KMS-11 (cell line): ENCODE data around the gene DNAL1.
"Not testable (repeated sequence)": the region's sequence is repeated elsewhere in the genome, so short reads cannot be mapped to it uniquely, and the experiment has no call there.

Source experiments
- H2AFZ ChIP-seq: fragments of 200-600 bp; sonication (generic); 2 replicates; pipeline ENCODE4 v1.6.1; 2016; ENCODE audit warnings: antibody characterized with exemption, mixed run types, low read depth
- H3K27ac ChIP-seq: fragments of 200-600 bp; sonication (generic); 2 replicates; pipeline ENCODE4 v1.6.1; 2016; ENCODE audit warnings: mild to moderate bottlenecking, mixed run types
- H3K27me3 ChIP-seq: fragments of 200-600 bp; sonication (generic); 2 replicates; pipeline ENCODE4 v1.6.1; 2017; ENCODE audit warnings: mild to moderate bottlenecking, low read depth, mixed run types, moderate library complexity; ENCODE audit not compliant: insufficient read depth
- H3K36me3 ChIP-seq: fragments of 200-600 bp; sonication (generic); 2 replicates; pipeline ENCODE4 v1.6.1; 2017; ENCODE audit warnings: mild to moderate bottlenecking, mixed run types; ENCODE audit not compliant: insufficient read depth
- H3K4me1 ChIP-seq: fragments of 200-600 bp; sonication (generic); 2 replicates; pipeline ENCODE4 v1.6.1; 2016; ENCODE audit warnings: mild to moderate bottlenecking, low read depth, mixed run types; ENCODE audit not compliant: poor library complexity, severe bottlenecking
- H3K4me2 ChIP-seq: fragments of 200-600 bp; sonication (generic); 2 replicates; pipeline ENCODE4 v1.7.0; 2016; ENCODE audit warnings: mild to moderate bottlenecking, mixed run types
- H3K4me3 ChIP-seq: fragments of 200-600 bp; sonication (generic); IDR thresholded peaks from 2 replicates; pipeline ENCODE4 v1.6.1; 2017; ENCODE audit warnings: low read depth, low read length, mixed read lengths; ENCODE audit not compliant: insufficient read depth
- H3K79me2 ChIP-seq: fragments of 200-600 bp; sonication (generic); 2 replicates; pipeline ENCODE4 v1.6.1; 2016; ENCODE audit warnings: low read depth, mixed run types; ENCODE audit not compliant: insufficient read depth
- H3K9ac ChIP-seq: fragments of 200-600 bp; sonication (generic); 2 replicates; pipeline ENCODE4 v1.6.1; 2016; ENCODE audit warnings: mild to moderate bottlenecking, mixed run types
- H4K20me1 ChIP-seq: fragments of 200-600 bp; sonication (generic); 2 replicates; pipeline ENCODE4 v1.6.1; 2016; ENCODE audit warnings: mild to moderate bottlenecking, mixed run types; ENCODE audit not compliant: insufficient read depth
- CTCF ChIP-seq: fragments of 200-600 bp; sonication (generic); conservative IDR thresholded peaks from 2 replicates; pipeline ENCODE4 v1.6.1; 2017; ENCODE audit warnings: low read depth, mild to moderate bottlenecking, antibody characterized with exemption, low read length, moderate library complexity, mixed read lengths

The DNAL1 gene

GRCh38 chr14:73695082-73695481, 50.3 kb downstream of the DNAL1 start:
- no peaks in the 10 kb centered on the region for H3K79me2 ChIP-seq
- no peak overlapping the region for H3K27ac ChIP-seq
- no peak overlapping the region for H2AFZ ChIP-seq
- H3K36me3 ChIP-seq, result no peaks in the 10 kb centered on the region
- TF ChIP-seq CTCF, result no peak
- H4K20me1 ChIP-seq, result no peaks in the 10 kb centered on the region
- H3K4me2 ChIP-seq, result no peak overlapping the region
- no peak overlapping the region for H3K9ac ChIP-seq
- peaks cover 11% of the 10 kb centered on the region for H3K4me1 ChIP-seq
- no peak overlapping the region for H3K4me3 ChIP-seq
- H3K27me3 ChIP-seq, result no peaks in the 10 kb centered on the region

GRCh38 chr14:73695997-73696396, 51.2 kb downstream of the DNAL1 start:
- Histone ChIP-seq H4K20me1 (no peaks in the 10 kb centered on the region), H3K4me2 (no peak overlapping the region), H3K79me2 (no peaks in the 10 kb centered on the region), H3K36me3 (no peaks in the 10 kb centered on the region), H3K27ac (no peak overlapping the region), H3K4me1 (peaks cover 11% of the 10 kb centered on the region), H3K4me3 (no peak overlapping the region), H3K27me3 (no peaks in the 10 kb centered on the region), H3K9ac (no peak overlapping the region), H2AFZ (no peak overlapping the region)
- no peak for TF ChIP-seq CTCF

GRCh38 chr14:73696466-73697400, 51.9 kb downstream of the DNAL1 start:
- H3K9ac ChIP-seq, result no peak overlapping the region

GRCh38 chr14:73700325-73700724, 55.5 kb downstream of the DNAL1 start:
- H3K4me1 ChIP-seq, result peaks cover 11% of the 10 kb centered on the region
- H3K27ac ChIP-seq, result no peak overlapping the region
- no peaks in the 10 kb centered on the region for H3K79me2 ChIP-seq
- no peak overlapping the region for H3K4me3 ChIP-seq
- H4K20me1 ChIP-seq, result no peaks in the 10 kb centered on the region
- no peaks in the 10 kb centered on the region for H3K27me3 ChIP-seq
- no peak overlapping the region for H2AFZ ChIP-seq
- no peak overlapping the region for H3K4me2 ChIP-seq
- no peak for TF ChIP-seq CTCF
- H3K36me3 ChIP-seq, result no peaks in the 10 kb centered on the region
- H3K9ac ChIP-seq, result no peak overlapping the region

More at GRCh38 chr14:73696466-73697400, 51.9 kb downstream of the DNAL1 start:
- no peak overlapping the region for H3K27ac ChIP-seq
- no peak overlapping the region for H2AFZ ChIP-seq
- TF ChIP-seq CTCF, result no peak
- H3K27me3 ChIP-seq, result no peaks in the 10 kb centered on the region
- H3K4me1 ChIP-seq, result peaks cover 11% of the 10 kb centered on the region
- H3K4me2 ChIP-seq, result no peak overlapping the region
- H3K4me3 ChIP-seq, result no peak overlapping the region
- H3K79me2 ChIP-seq, result no peaks in the 10 kb centered on the region
- H3K36me3 ChIP-seq, result no peaks in the 10 kb centered on the region
- no peaks in the 10 kb centered on the region for H4K20me1 ChIP-seq

- peaks cover 14% of the 10 kb centered on the region for H3K79me2 ChIP-seq
- H3K36me3 ChIP-seq, H2AFZ ChIP-seq, H4K20me1 ChIP-seq, H3K4me1 ChIP-seq, H3K27me3 ChIP-seq, H3K4me2 ChIP-seq, H3K27ac ChIP-seq, H3K4me3 ChIP-seq, H3K9ac ChIP-seq: not testable (repeated sequence)
Observed at GRCh38 chr14:73708076-73708475, 63.3 kb downstream of the DNAL1 start.
